Glutamatergic neuron (in vitro differentiated cells): ENCODE measurements around the gene CFAP73. TPM values are rescaled to one million over a fixed set of nuclear protein-coding genes. Genes with fewer than 3 reads are reported as not detected.
A peak's percentile ranks its signal among the peaks of the same experiment; 100 is the strongest.

Experiments used
- DNase-seq: peaks from one replicate; pipeline ENCODE4 v3.0.0; 2022
- H3K27ac Mint-ChIP-seq: one replicate; pipeline ENCODE4 v1.8.0; 2020; ENCODE audit warnings: mild to moderate bottlenecking, mixed read lengths, inconsistent platforms; ENCODE audit not compliant: unreplicated experiment
- H3K27me3 Mint-ChIP-seq: one replicate; pipeline ENCODE4 v1.8.0; 2020; ENCODE audit warnings: mild to moderate bottlenecking, moderate library complexity, mixed read lengths, inconsistent platforms; ENCODE audit not compliant: unreplicated experiment
- H3K36me3 Mint-ChIP-seq: one replicate; pipeline ENCODE4 v1.8.0; 2020; ENCODE audit warnings: mild to moderate bottlenecking, mixed read lengths, inconsistent platforms; ENCODE audit not compliant: unreplicated experiment
- H3K4me1 Mint-ChIP-seq: one replicate; pipeline ENCODE4 v1.8.0; 2020; ENCODE audit warnings: mild to moderate bottlenecking, low read depth, mixed read lengths, inconsistent platforms; ENCODE audit not compliant: unreplicated experiment
- H3K4me3 Mint-ChIP-seq: one replicate; pipeline ENCODE4 v1.8.0; 2020; ENCODE audit warnings: mild to moderate bottlenecking, mixed read lengths, inconsistent platforms; ENCODE audit not compliant: unreplicated experiment
- H3K9me3 Mint-ChIP-seq: one replicate; pipeline ENCODE4 v1.8.0; 2020; ENCODE audit warnings: mild to moderate bottlenecking, moderate library complexity, mixed read lengths, inconsistent platforms; ENCODE audit not compliant: unreplicated experiment
- total RNA-seq: library from RNA; stranded (reverse); fragmentation: NEBNext Ultra II Directional; extraction: Animal tissue kit (Norgen Biotek cat#: 25700); gene quantifications from one replicate; pipeline ENCODE4 v1.2.1, GENCODE V29; 2021; ENCODE audit not compliant: unreplicated experiment
- TF ChIP-seq, protein P1 (sequence below): fragments of 200-600 bp; sonication (generic); IDR thresholded peaks from one replicate; pipeline ENCODE4 v1.5.0; 2021; ENCODE audit not compliant: partially characterized antibody, unreplicated experiment

CFAP73 gene
- total RNA-seq, 1 donor from 2014 or later, result not detected

DNA sequence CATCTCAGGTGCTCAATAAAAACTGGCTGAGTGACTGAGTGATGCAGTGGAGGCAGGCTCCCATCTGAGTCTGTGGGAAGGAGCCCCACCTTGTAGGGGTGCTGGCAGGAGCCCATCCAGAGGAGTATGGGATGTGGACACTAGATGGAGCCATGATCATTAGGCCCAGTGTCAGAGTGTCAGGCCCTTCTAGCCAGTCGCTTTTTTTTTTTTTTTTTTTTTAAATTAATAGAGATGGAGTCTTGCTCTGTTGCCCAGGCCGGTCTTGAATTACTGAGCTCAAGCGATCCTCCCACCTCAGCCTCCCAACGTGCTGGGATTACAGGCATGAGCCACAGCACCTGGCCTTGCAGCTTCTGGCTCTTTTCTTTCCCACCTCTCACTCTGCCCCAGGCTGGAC lies 47.5 kb downstream of the CFAP73 start:
- Mint-ChIP-seq H3K27me3 (peaks cover 1% of the 10 kb centered on the region), H3K9me3 (no peaks in the 10 kb centered on the region), H3K4me3 (no peak overlapping the region), H3K27ac (no peak overlapping the region), H3K4me1 (peaks cover 6% of the 10 kb centered on the region), H3K36me3 (no peaks in the 10 kb centered on the region)
- peak; percentile 57 for DNase-seq
- TF ChIP-seq, protein P1, sequence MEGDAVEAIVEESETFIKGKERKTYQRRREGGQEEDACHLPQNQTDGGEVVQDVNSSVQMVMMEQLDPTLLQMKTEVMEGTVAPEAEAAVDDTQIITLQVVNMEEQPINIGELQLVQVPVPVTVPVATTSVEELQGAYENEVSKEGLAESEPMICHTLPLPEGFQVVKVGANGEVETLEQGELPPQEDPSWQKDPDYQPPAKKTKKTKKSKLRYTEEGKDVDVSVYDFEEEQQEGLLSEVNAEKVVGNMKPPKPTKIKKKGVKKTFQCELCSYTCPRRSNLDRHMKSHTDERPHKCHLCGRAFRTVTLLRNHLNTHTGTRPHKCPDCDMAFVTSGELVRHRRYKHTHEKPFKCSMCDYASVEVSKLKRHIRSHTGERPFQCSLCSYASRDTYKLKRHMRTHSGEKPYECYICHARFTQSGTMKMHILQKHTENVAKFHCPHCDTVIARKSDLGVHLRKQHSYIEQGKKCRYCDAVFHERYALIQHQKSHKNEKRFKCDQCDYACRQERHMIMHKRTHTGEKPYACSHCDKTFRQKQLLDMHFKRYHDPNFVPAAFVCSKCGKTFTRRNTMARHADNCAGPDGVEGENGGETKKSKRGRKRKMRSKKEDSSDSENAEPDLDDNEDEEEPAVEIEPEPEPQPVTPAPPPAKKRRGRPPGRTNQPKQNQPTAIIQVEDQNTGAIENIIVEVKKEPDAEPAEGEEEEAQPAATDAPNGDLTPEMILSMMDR, result peak; percentile 56

DNA sequence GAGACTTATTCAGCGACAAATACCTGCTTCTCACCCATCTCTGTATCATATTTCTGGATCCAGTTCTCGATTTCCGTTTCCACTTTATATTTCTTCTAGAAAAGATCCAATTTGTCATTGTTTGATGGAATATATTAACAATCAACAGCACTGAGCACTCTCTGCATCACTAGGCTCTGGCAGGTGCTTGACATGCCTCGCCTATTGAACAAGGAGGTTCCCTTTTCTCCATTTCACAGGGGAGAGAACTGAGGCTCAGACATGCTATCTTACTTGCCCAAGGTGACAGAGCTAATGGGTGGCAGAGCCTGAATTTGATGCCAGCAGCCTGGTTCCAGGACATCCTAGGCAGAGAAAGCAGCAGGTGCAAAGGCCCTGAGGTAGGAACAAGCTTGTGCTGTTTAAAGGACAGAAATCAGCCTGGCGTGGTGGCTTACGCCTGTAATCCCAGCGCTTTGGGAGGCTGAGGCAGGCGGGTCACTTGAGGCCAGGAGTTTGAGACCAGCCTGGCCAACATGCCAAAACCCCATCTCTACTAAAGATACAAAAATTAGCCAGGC lies 48.1 kb downstream of the CFAP73 start:
- TF ChIP-seq, protein P1, result no peak
- H3K4me1 Mint-ChIP-seq, result peaks cover 7% of the 10 kb centered on the region
- no peak for DNase-seq

DNA sequence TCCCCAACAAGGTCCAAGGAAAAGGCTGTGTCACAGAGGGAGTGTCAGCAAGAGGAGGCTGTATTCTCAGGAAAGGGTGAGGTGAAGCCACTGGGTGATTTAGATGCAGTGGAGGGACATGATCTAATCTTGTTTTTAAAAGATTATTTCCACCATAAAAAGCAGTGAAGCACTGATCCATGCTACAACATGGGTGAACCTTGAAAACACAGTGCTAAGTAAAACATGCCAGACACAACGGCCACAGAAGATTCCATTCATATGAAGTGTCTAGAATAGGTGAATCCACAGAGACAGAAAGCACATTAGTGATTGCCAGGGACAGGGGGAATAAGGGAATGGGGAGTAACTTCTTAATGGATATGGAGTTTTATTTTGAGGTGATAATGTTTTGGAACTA lies 48.8 kb downstream of the CFAP73 start:
- Mint-ChIP-seq H3K27me3 (peaks cover 2% of the 10 kb centered on the region), H3K27ac (no peak overlapping the region), H3K4me1 (peaks cover 7% of the 10 kb centered on the region), H3K9me3 (no peaks in the 10 kb centered on the region), H3K4me3 (no peak overlapping the region), H3K36me3 (no peaks in the 10 kb centered on the region)
- no peak for DNase-seq
- TF ChIP-seq, protein P1, result no peak

More for the DNA sequence above, 48.1 kb downstream of the CFAP73 start:
- Mint-ChIP-seq H3K9me3 (no peaks in the 10 kb centered on the region), H3K27ac (no peak overlapping the region), H3K4me3 (no peak overlapping the region), H3K36me3 (no peaks in the 10 kb centered on the region), H3K27me3 (peaks cover 2% of the 10 kb centered on the region)

DNA sequence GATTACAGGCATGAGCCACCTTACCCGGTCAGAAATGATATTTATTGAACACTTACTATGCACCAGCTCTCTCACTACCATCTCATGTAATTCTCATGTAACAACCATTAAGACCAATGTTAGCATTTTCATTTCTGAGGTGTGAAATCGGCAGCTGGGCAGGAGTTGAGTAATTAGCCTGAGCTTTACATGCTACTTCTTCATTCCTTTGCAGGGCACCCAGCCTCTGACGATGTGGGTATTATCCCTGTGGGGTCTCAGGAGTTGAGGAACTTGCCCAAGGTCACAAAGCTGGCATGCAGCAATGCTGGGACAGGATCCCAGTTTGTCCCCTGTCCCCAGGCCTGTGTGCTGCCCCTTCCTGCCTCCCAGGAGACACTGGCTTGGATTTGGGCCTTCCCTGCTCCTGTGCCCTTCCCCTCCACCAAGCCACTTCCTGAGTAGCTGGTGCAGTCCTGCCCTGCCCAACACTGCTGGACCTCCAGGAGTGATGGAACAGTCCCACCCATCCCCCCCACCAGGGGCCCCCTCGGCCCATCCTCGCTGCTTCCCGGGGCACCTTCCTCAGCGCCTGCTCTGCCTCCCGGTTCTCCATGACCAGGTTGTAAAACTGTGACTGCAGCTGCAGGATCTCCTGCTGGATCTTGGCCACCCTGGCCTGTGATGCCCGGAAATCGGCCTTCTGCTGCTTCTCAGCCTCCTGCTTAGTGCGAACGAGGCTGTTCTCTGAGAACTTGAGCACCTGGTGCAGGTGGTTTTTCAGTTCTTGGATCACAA lies 50.7 kb downstream of the CFAP73 start:
- Mint-ChIP-seq H3K27ac (no peak overlapping the region), H3K36me3 (no peaks in the 10 kb centered on the region), H3K4me3 (no peak overlapping the region), H3K9me3 (no peaks in the 10 kb centered on the region), H3K4me1 (peaks cover 7% of the 10 kb centered on the region), H3K27me3 (peaks cover 2% of the 10 kb centered on the region)
- TF ChIP-seq, protein P1, result no peak
- no peak for DNase-seq
